HCT116 (cell line): ENCODE results near the gene ALOX15. TPM values are rescaled to one million over a fixed set of nuclear protein-coding genes. Genes with fewer than 3 reads are reported as not detected.

Experiments used
- ATAC-seq: fragments of 200-7000 bp; cut with Tn5 transposase; 2 replicates; pipeline ENCODE4 v1.9.1; 2020; ENCODE audit warnings: mild to moderate bottlenecking, moderate library complexity
- BruUV-seq: library from RNA; stranded (reverse); fragments of 400-500 nt; replicated peaks from 2 replicates; lab custom pipeline; 2021; lab: Mats Ljungman, UMichigan
- CTCF ChIA-PET: fragments of 300-600 bp; sonication (Branson Sonifier 250); formaldehyde crosslinking; loops from one replicate; lab custom pipeline; 2021; ENCODE audit warnings: antibody characterized with exemption; lab: Charles Lee
- POLR2A ChIA-PET: fragments of 300-600, 350-600 bp; sonication (Branson Sonifier 250); formaldehyde crosslinking; loops from one replicate; lab custom pipeline; 2021; ENCODE audit warnings: antibody characterized with exemption; lab: Charles Lee
- RAD21 ChIA-PET, 2 experiments: fragments of 300-600 bp; sonication (Branson Sonifier 250); formaldehyde crosslinking; loops; one replicate each; lab custom pipeline; 2023; ENCODE audit warnings: low total read pairs in 2 of 2; ENCODE audit not compliant: uncharacterized antibody in 2 of 2, unreplicated experiment in 2 of 2, low non-redundant PET in 1 of 2; lab: Charles Lee
- DNase-seq: peaks from one replicate; pipeline ENCODE4 v3.0.0-alpha.2; 2010; ENCODE audit warnings: low read depth, low spot score
- H2AFZ ChIP-seq: fragments of 200-600 bp; shearing (Covaris generic), sonication (generic); 2 replicates; pipeline ENCODE4 v1.6.1; 2017; ENCODE audit warnings: low read depth, mixed run types, mixed read lengths, antibody characterized with exemption, low read length; ENCODE audit not compliant: poor library complexity, severe bottlenecking
- H3K27ac ChIP-seq: 2 replicates; pipeline ENCODE4 v1.5.1; 2012; ENCODE audit warnings: low read depth, low read length
- H3K27me3 ChIP-seq: fragments of 200-600 bp; sonication (generic); 2 replicates; pipeline ENCODE4 v1.6.1; 2016; ENCODE audit warnings: mixed run types, low read length, mixed read lengths; ENCODE audit not compliant: insufficient read depth
- H3K36me3 ChIP-seq, 2 experiments: fragments of 200-500 bp in 1 of 2; fragments of 200-600 bp in 1 of 2; sonication (Bioruptor generic) in 1 of 2; sonication (generic) in 1 of 2; 2 replicates each; pipeline versions ENCODE4 v1.5.1 to v1.6.1; 2014 to 2016; ENCODE audit warnings: low read length in 2 of 2, inconsistent platforms in 1 of 2, mixed read lengths in 1 of 2, mixed run types in 1 of 2; ENCODE audit not compliant: insufficient read depth in 2 of 2, control insufficient read depth in 1 of 2
- H3K4me1 ChIP-seq, 2 experiments: fragments of 200-600 bp in 1 of 2; sonication (generic) in 1 of 2; 2 replicates each; pipeline versions ENCODE4 v1.5.1 to v1.6.1; 2012 to 2017; ENCODE audit warnings: low read length in 2 of 2, inconsistent platforms in 1 of 2, mild to moderate bottlenecking in 1 of 2, mixed read lengths in 1 of 2, mixed run types in 1 of 2, moderate library complexity in 1 of 2; ENCODE audit not compliant: insufficient read depth in 2 of 2, control insufficient read depth in 1 of 2
- H3K4me2 ChIP-seq: fragments of 200-600 bp; sonication (generic); 2 replicates; pipeline ENCODE4 v1.6.1; 2017; ENCODE audit warnings: mixed run types, low read length, mixed read lengths
- H3K4me3 ChIP-seq, 2 experiments: fragments of 200-600 bp in 1 of 2; sonication (generic) in 1 of 2; replicated peaks in 1 of 2; 2 replicates each; pipeline ENCODE4 v1.5.1; 2011 to 2016; ENCODE audit warnings: low read length in 2 of 2, control low read depth in 1 of 2, low read depth in 1 of 2, mild to moderate bottlenecking in 1 of 2, mixed read lengths in 1 of 2, mixed run types in 1 of 2
- H3K79me2 ChIP-seq: fragments of 200-600 bp; sonication (generic); 2 replicates; pipeline ENCODE4 v1.6.1; 2017; ENCODE audit warnings: mild to moderate bottlenecking, mixed run types, low read length, moderate library complexity, mixed read lengths; ENCODE audit not compliant: insufficient read depth
- H3K9ac ChIP-seq: fragments of 200-600 bp; sonication (generic); 2 replicates; pipeline ENCODE4 v1.6.1; 2016; ENCODE audit warnings: low read length, mixed read lengths
- H3K9me2 ChIP-seq: fragments of 200-600 bp; sonication (generic), shearing (Covaris generic); 2 replicates; pipeline ENCODE4 v1.6.1; 2017; ENCODE audit warnings: mixed run types, mild to moderate bottlenecking, moderate library complexity; ENCODE audit not compliant: insufficient read depth
- H3K9me3 ChIP-seq, 2 experiments: fragments of 200-500 bp in 1 of 2; fragments of 200-600 bp in 1 of 2; sonication (Bioruptor generic) in 1 of 2; sonication (generic) in 1 of 2; 2 replicates each; pipeline ENCODE4 v1.6.1; 2014 to 2017; ENCODE audit warnings: low read length in 2 of 2, mixed read lengths in 2 of 2, inconsistent platforms in 1 of 2, low read depth in 1 of 2, mild to moderate bottlenecking in 1 of 2, mixed run types in 1 of 2, moderate library complexity in 1 of 2; ENCODE audit not compliant: control insufficient read depth in 1 of 2, insufficient read depth in 1 of 2
- H4K20me1 ChIP-seq: fragments of 200-600 bp; sonication (generic), shearing (Covaris generic); 2 replicates; pipeline ENCODE4 v1.6.1; 2017; ENCODE audit warnings: mixed run types, mild to moderate bottlenecking, moderate library complexity; ENCODE audit not compliant: insufficient read depth
- CBX3 ChIP-seq: IDR thresholded peaks from 2 replicates; pipeline ENCODE4 v1.6.1; 2012; ENCODE audit warnings: low read depth
- CEBPB ChIP-seq: IDR thresholded peaks from 2 replicates; pipeline ENCODE4 v1.6.1; 2012; ENCODE audit warnings: low read depth
- CTCF ChIP-seq, 3 experiments: fragments of 200-600 bp in 1 of 3; sonication (generic) in 1 of 3; IDR thresholded peaks in 2 of 3; conservative IDR thresholded peaks in 1 of 3; 2 replicates each; pipeline ENCODE4 v1.5.1; 2012 to 2017; ENCODE audit warnings: low read depth in 2 of 3, low read length in 2 of 3, antibody characterized with exemption in 1 of 3, borderline replicate concordance in 1 of 3, control low read depth in 1 of 3, mild to moderate bottlenecking in 1 of 3, mixed read lengths in 1 of 3, mixed run types in 1 of 3, moderate library complexity in 1 of 3; ENCODE audit not compliant: insufficient read depth in 1 of 3
- ELF1 ChIP-seq: IDR thresholded peaks from 2 replicates; pipeline ENCODE4 v1.6.1; 2012; ENCODE audit warnings: low read depth, borderline replicate concordance
- EZH2 ChIP-seq: fragments of 200-600 bp; sonication (generic); IDR thresholded peaks from 2 replicates; pipeline ENCODE4 v1.6.1; 2017; ENCODE audit warnings: antibody characterized with exemption, mixed run types
- EZH2phosphoT487 ChIP-seq: fragments of 200-600 bp; IDR thresholded peaks from 2 replicates; pipeline ENCODE4 v1.6.1; 2018; ENCODE audit warnings: antibody characterized with exemption, borderline replicate concordance
- FOSL1 ChIP-seq: IDR thresholded peaks from 2 replicates; pipeline ENCODE4 v1.6.1; 2012; ENCODE audit warnings: low read depth
- JUND ChIP-seq: IDR thresholded peaks from 2 replicates; pipeline ENCODE4 v1.6.1; 2012
- POLR2AphosphoS5 ChIP-seq: IDR thresholded peaks from 2 replicates; pipeline ENCODE4 v1.6.1; 2011; ENCODE audit warnings: mild to moderate bottlenecking, low read depth, low read length, moderate library complexity
- RAD21 ChIP-seq: IDR thresholded peaks from 2 replicates; pipeline ENCODE4 v1.6.1; 2012; ENCODE audit warnings: low read depth, mild to moderate bottlenecking
- REST ChIP-seq: IDR thresholded peaks from 2 replicates; pipeline ENCODE4 v1.6.1; 2012; ENCODE audit warnings: low read depth
- SIN3A ChIP-seq: IDR thresholded peaks from 2 replicates; pipeline ENCODE4 v1.6.1; 2012; ENCODE audit warnings: low read depth
- SRF ChIP-seq: IDR thresholded peaks from 2 replicates; pipeline ENCODE4 v1.6.1; 2012; ENCODE audit warnings: low read depth
- ZFX ChIP-seq: fragments of 450-650 bp; IDR thresholded peaks from 2 replicates; pipeline ENCODE4 v1.6.1; 2017
- ZNF274 ChIP-seq: fragments of 200-500 bp; sonication (Bioruptor generic); IDR thresholded peaks from 2 replicates; pipeline ENCODE4 v1.6.1; 2014; ENCODE audit warnings: mild to moderate bottlenecking, low read depth, low read length, inconsistent platforms
- intact Hi-C: fragments of 100-400 bp; cut with micrococcal nuclease; formaldehyde crosslinking; loops from 2 replicates; pipeline ENCODE4 v1.10.0; 2022
- total RNA-seq: library from RNA; stranded (reverse); gene quantifications from one replicate; pipeline ENCODE4 v1.2.1, GENCODE V29; 2021; ENCODE audit not compliant: unreplicated experiment
- TF ChIP-seq, protein P1 (sequence below): IDR thresholded peaks from 2 replicates; pipeline ENCODE4 v1.6.1; 2011; ENCODE audit warnings: mild to moderate bottlenecking, low read length, moderate library complexity; ENCODE audit not compliant: insufficient replicate concordance; ENCODE audit errors: extremely low read depth
- TF ChIP-seq, protein P2 (sequence below): IDR thresholded peaks from 2 replicates; pipeline ENCODE4 v1.6.1; 2012

Gene ALOX15
- total RNA-seq, 1 experiment from 2014 or later = 0.57 TPM

- TF ChIP-seq REST = no peak
- no peak for TF ChIP-seq CBX3
- TF ChIP-seq, protein P1, sequence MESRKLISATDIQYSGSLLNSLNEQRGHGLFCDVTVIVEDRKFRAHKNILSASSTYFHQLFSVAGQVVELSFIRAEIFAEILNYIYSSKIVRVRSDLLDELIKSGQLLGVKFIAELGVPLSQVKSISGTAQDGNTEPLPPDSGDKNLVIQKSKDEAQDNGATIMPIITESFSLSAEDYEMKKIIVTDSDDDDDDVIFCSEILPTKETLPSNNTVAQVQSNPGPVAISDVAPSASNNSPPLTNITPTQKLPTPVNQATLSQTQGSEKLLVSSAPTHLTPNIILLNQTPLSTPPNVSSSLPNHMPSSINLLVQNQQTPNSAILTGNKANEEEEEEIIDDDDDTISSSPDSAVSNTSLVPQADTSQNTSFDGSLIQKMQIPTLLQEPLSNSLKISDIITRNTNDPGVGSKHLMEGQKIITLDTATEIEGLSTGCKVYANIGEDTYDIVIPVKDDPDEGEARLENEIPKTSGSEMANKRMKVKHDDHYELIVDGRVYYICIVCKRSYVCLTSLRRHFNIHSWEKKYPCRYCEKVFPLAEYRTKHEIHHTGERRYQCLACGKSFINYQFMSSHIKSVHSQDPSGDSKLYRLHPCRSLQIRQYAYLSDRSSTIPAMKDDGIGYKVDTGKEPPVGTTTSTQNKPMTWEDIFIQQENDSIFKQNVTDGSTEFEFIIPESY = no peak
- TF ChIP-seq POLR2AphosphoS5 = no peak
- no peak for TF ChIP-seq ZNF274
- TF ChIP-seq SIN3A = no peak
These were observed 4.2 kb upstream of the ALOX15 start (continued) for GRCh38 chr17:4645642-4646041.

GRCh38 chr17:4643676-4644075 lies 2.2 kb upstream of the ALOX15 start:
- Histone ChIP-seq H3K79me2 (no peaks in the 10 kb centered on the region), H3K27me3 (no peaks in the 10 kb centered on the region), H2AFZ (no peak overlapping the region), H3K4me3 (no peak overlapping the region), H3K4me2 (no peak overlapping the region), H3K36me3 (no peaks in the 10 kb centered on the region), H3K4me1 (peaks cover 3 to 7% of the 10 kb centered on the region in 2 experiments; a peak in 2 of 4 replicates), H3K9ac (no peak overlapping the region), H3K9me2 (no peaks in the 10 kb centered on the region), H3K27ac (no peak overlapping the region), H3K9me3 (no peaks in the 10 kb centered on the region), H4K20me1 (no peaks in the 10 kb centered on the region)
- ChIA-PET POLR2A (no interaction called here), RAD21 (no interaction called here), CTCF (no interaction called here)
- ATAC-seq = no peak
- no TSS peak for BruUV-seq
- intact Hi-C loops = no loop called here
- DNase-seq = no peak
- no peak for TF ChIP-seq EZH2
- TF ChIP-seq CTCF (IDR thresholded peaks at IDR 0.05 in 2 of 3, conservative IDR thresholded peaks at IDR 0.05 in 1 of 3; ENCODE audit: borderline replicate concordance in 1 of 3, insufficient read depth in 1 of 3, low read depth in 2 of 3, low read length in 2 of 3) = no peak
- TF ChIP-seq RAD21 = no peak
- no peak for TF ChIP-seq ELF1
- TF ChIP-seq ZFX = no peak
- no peak for TF ChIP-seq EZH2phosphoT487
- TF ChIP-seq, protein P2, sequence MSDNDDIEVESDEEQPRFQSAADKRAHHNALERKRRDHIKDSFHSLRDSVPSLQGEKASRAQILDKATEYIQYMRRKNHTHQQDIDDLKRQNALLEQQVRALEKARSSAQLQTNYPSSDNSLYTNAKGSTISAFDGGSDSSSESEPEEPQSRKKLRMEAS = no peak
- no peak for TF ChIP-seq SIN3A
- TF ChIP-seq CEBPB = no peak
- TF ChIP-seq SRF = no peak
- no peak for TF ChIP-seq JUND
- TF ChIP-seq, protein P1 = no peak
- TF ChIP-seq FOSL1 = no peak
